Caco-2 (cell line): Measurements from ENCODE around the gene BCL2L12. TPM values are rescaled to one million over a fixed set of nuclear protein-coding genes. Genes with fewer than 3 reads are reported as not detected.
A peak's percentile ranks its signal among the peaks of the same experiment; 100 is the strongest.

Experiments used
- BruUV-seq: library from RNA; stranded (reverse); fragments of 400-500 nt; replicated peaks from 2 replicates; lab custom pipeline; 2021; lab: Mats Ljungman, UMichigan
- CTCF ChIA-PET: fragments of 300-600 bp; sonication (Branson Sonifier 250); formaldehyde crosslinking; loops from one replicate; lab custom pipeline; 2022; ENCODE audit warnings: antibody characterized with exemption; lab: Charles Lee
- POLR2A ChIA-PET: fragments of 300-600 bp; sonication (Branson Sonifier 250); formaldehyde crosslinking; loops from one replicate; lab custom pipeline; 2022; ENCODE audit warnings: antibody characterized with exemption; lab: Charles Lee
- DNase-seq, 2 experiments: peaks; one replicate each; pipeline versions ENCODE4 v3.0.0 to v3.0.0-alpha.2; 2020 to 2022
- H3K27me3 ChIP-seq: replicated peaks from 2 replicates; pipeline ENCODE4 v1.6.0; 2011; ENCODE audit warnings: low read length; ENCODE audit not compliant: control insufficient read depth, insufficient read depth
- H3K36me3 ChIP-seq: 2 replicates; pipeline ENCODE4 v1.5.1; 2011; ENCODE audit warnings: low read length; ENCODE audit not compliant: control insufficient read depth, insufficient read depth
- H3K4me1 ChIP-seq: fragments of 250-450 bp; sonication (Bioruptor Pico); 2 replicates; pipeline ENCODE4 v1.5.1; 2020; ENCODE audit warnings: mild to moderate bottlenecking
- H3K4me3 ChIP-seq: 2 replicates; pipeline ENCODE4 v1.5.1; 2011; ENCODE audit warnings: low read depth, mild to moderate bottlenecking, control low read depth, low read length
- H3K9me3 ChIP-seq: fragments of 250-450 bp; sonication (Bioruptor Pico); 2 replicates; pipeline ENCODE4 v1.5.1; 2020; ENCODE audit warnings: mild to moderate bottlenecking, moderate library complexity
- H3K27ac Mint-ChIP-seq: one replicate; pipeline ENCODE4 v1.8.0; 2022; ENCODE audit warnings: mixed read lengths; ENCODE audit not compliant: unreplicated experiment
- H3K27me3 Mint-ChIP-seq: one replicate; pipeline ENCODE4 v1.8.0; 2022; ENCODE audit warnings: mixed read lengths; ENCODE audit not compliant: insufficient read depth, unreplicated experiment
- H3K36me3 Mint-ChIP-seq: one replicate; pipeline ENCODE4 v1.8.0; 2022; ENCODE audit warnings: mild to moderate bottlenecking, mixed read lengths; ENCODE audit not compliant: insufficient read depth, unreplicated experiment
- H3K4me1 Mint-ChIP-seq: one replicate; pipeline ENCODE4 v1.8.0; 2022; ENCODE audit warnings: low read depth, mixed read lengths; ENCODE audit not compliant: unreplicated experiment
- H3K4me3 Mint-ChIP-seq: one replicate; pipeline ENCODE4 v1.8.0; 2022; ENCODE audit warnings: mild to moderate bottlenecking, moderate library complexity, mixed read lengths; ENCODE audit not compliant: unreplicated experiment
- H3K9me3 Mint-ChIP-seq: one replicate; pipeline ENCODE4 v1.8.0; 2022; ENCODE audit warnings: mixed read lengths; ENCODE audit not compliant: unreplicated experiment
- CTCF ChIP-seq, 2 experiments: fragments of 200-600 bp in 1 of 2; IDR thresholded peaks; 1 replicate in 1 of 2; 2 replicates in 1 of 2; pipeline versions ENCODE4 v1.5.1 to v1.8.0; 2011 to 2022; ENCODE audit warnings: antibody characterized with exemption in 1 of 2, control low read depth in 1 of 2, inconsistent platforms in 1 of 2, low read depth in 1 of 2, low read length in 1 of 2, mild to moderate bottlenecking in 1 of 2, moderate library complexity in 1 of 2; ENCODE audit not compliant: insufficient read depth in 1 of 2, severe bottlenecking in 1 of 2, unreplicated experiment in 1 of 2
- intact Hi-C: fragments of 100-400 bp; cut with micrococcal nuclease; formaldehyde crosslinking; loops from one replicate; pipeline ENCODE4 v1.10.0; 2022; ENCODE audit not compliant: unreplicated experiment
- total RNA-seq: library from RNA; stranded (reverse); gene quantifications from 2 replicates; pipeline ENCODE4 v1.2.3, GENCODE V29; 2022

Gene BCL2L12
- total RNA-seq, 1 experiment from 2014 or later, result 111 TPM

GRCh38 chr19:49651029-49651819, 14.5 kb upstream of the BCL2L12 start:
- ChIA-PET POLR2A (no interaction called here), CTCF (no interaction called here)
- TF ChIP-seq CTCF (IDR thresholded peaks at IDR 0.05; ENCODE audit: insufficient read depth in 1 of 2, low read depth in 1 of 2, low read length in 1 of 2, severe bottlenecking in 1 of 2, unreplicated experiment in 1 of 2), result no peak
- H3K9me3 ChIP-seq, result no peaks in the 10 kb centered on the region
- peaks cover 5% of the 10 kb centered on the region; the same call in 1 of the 2 replicates for H3K36me3 ChIP-seq
- no TSS peak for BruUV-seq
- intact Hi-C loops, result no loop called here
- H3K9me3 Mint-ChIP-seq, result no peaks in the 10 kb centered on the region
- H3K4me3 Mint-ChIP-seq, result no peak overlapping the region
- no peak for DNase-seq
- no peaks in the 10 kb centered on the region for H3K4me1 ChIP-seq
- H3K27me3 ChIP-seq, result no peaks in the 10 kb centered on the region
- no peak overlapping the region for H3K4me3 ChIP-seq
- no peak overlapping the region for H3K27ac Mint-ChIP-seq
- H3K27me3 Mint-ChIP-seq, result no peaks in the 10 kb centered on the region
- peaks cover 83% of the 10 kb centered on the region for H3K36me3 Mint-ChIP-seq
- H3K4me1 Mint-ChIP-seq, result no peaks in the 10 kb centered on the region

GRCh38 chr19:49651820-49652550, 13.7 kb upstream of the BCL2L12 start:
- no peaks in the 10 kb centered on the region for H3K27me3 ChIP-seq
- no peaks in the 10 kb centered on the region for H3K27me3 Mint-ChIP-seq
- no peaks in the 10 kb centered on the region for H3K9me3 ChIP-seq
- H3K36me3 Mint-ChIP-seq, result peaks cover 83% of the 10 kb centered on the region
- BruUV-seq, result no TSS peak
- no peak overlapping the region for H3K27ac Mint-ChIP-seq
- intact Hi-C loops, result no loop called here
- no peak overlapping the region for H3K4me3 Mint-ChIP-seq
- H3K36me3 ChIP-seq, result peaks cover 5% of the 10 kb centered on the region; the same call in 1 of the 2 replicates
- no peaks in the 10 kb centered on the region for H3K4me1 ChIP-seq
- no peak overlapping the region for H3K4me3 ChIP-seq
- no peaks in the 10 kb centered on the region for H3K4me1 Mint-ChIP-seq
- DNase-seq, result no peak
- no peak for TF ChIP-seq CTCF (IDR thresholded peaks at IDR 0.05; ENCODE audit: insufficient read depth in 1 of 2, low read depth in 1 of 2, low read length in 1 of 2, severe bottlenecking in 1 of 2, unreplicated experiment in 1 of 2)
- POLR2A ChIA-PET, result no interaction called here
- CTCF ChIA-PET, result no interaction called here
- H3K9me3 Mint-ChIP-seq, result no peaks in the 10 kb centered on the region

- no peak for DNase-seq
- Histone ChIP-seq H3K4me1 (no peaks in the 10 kb centered on the region), H3K36me3 (peaks cover 7% of the 10 kb centered on the region; the same call in 1 of the 2 replicates), H3K9me3 (no peaks in the 10 kb centered on the region), H3K4me3 (no peak overlapping the region), H3K27me3 (no peaks in the 10 kb centered on the region)
- POLR2A ChIA-PET, result no interaction called here
- Mint-ChIP-seq H3K4me1 (no peaks in the 10 kb centered on the region), H3K4me3 (no peak overlapping the region), H3K36me3 (peaks cover 83% of the 10 kb centered on the region), H3K27me3 (no peaks in the 10 kb centered on the region), H3K9me3 (no peaks in the 10 kb centered on the region), H3K27ac (no peak overlapping the region)
- CTCF ChIA-PET, result no interaction called here
- BruUV-seq, result TSS peak; percentile 34
- TF ChIP-seq CTCF (IDR thresholded peaks at IDR 0.05; ENCODE audit: insufficient read depth in 1 of 2, low read depth in 1 of 2, low read length in 1 of 2, severe bottlenecking in 1 of 2, unreplicated experiment in 1 of 2), result no peak
- intact Hi-C loops, result no loop called here
These were observed 12.9 kb upstream of the BCL2L12 start for GRCh38 chr19:49652551-49653465.
